ENCODE results near the gene SLC35F3.

SLC35F3 gene

DNA sequence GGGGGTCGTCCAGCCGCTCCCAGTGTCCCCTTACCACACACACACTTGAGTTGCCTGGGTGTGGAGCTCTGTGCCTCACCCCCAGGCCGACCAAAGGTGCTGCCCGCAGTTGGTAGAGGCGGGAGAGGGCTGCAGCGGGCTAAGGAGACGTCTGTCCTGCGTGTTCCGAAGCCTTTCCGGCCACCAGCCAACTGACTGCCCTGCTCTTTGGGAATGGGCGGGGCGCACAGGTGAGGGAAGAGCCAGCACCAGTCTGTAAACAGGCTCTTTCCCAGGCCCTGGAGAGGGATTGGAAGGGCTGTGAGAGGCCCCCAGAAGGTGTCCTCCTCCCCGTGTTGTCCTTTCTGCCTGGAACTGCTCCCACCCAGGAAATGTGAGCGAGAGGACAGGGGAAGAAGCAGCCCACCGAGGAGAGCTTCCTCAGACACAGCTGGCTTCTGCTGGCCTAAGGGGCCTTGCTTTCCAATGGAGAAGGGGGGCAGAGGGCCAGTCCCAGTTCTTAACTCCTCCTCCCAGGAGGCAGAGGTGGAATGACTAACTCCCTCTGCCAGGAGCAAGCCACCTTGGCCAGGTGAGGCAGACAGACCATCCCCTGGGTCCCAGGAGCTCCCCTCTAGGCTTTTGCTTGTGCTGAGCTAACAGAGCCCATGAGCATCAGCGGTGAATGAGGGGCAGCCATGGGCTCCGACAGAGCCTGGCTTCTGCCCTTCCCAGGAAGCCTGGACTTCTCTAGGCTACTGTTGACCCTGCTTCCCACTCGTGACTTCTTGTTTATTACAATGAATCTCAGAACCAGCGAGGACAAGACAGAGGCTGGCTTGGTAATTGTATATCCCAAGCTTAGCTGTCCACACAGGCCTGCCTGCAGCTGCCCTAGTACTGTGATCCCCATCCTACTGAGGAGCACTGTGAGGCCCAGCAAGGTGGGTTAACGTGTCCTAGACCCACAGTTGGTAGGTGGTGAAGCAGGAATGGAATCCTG is 310.7 kb downstream of the SLC35F3 start:
- peaks cover 23 to 32% (median 28%) of the 10 kb centered on the region in 5 donors for H3K27me3 ChIP-seq (ENCODE audit: control insufficient read depth in 5 of 5, insufficient read depth in 4 of 5, low read length in 5 of 5)
- H3K9me3 ChIP-seq (ENCODE audit: control insufficient read depth in 5 of 5, low read length in 5 of 5): peaks cover 0 to 3% (median 0%) of the 10 kb centered on the region in 5 donors
- no peak overlapping the region for H3K27ac ChIP-seq (ENCODE audit: low read depth, low read length)
- H3K4me3 ChIP-seq (ENCODE audit: low read depth in 1 of 5, low read length in 5 of 5): peak overlapping the region in 2 of 5 donors; percentile 41 to 50
- H3K9ac ChIP-seq (ENCODE audit: low read length in 5 of 5): no peak overlapping the region
- peaks cover 0 to 18% (median 6%) of the 10 kb centered on the region in 5 donors for H3K4me1 ChIP-seq (ENCODE audit: control insufficient read depth in 5 of 5, insufficient read depth in 5 of 5, low read length in 5 of 5)
- no peaks in the 10 kb centered on the region for H3K36me3 ChIP-seq (ENCODE audit: control insufficient read depth in 5 of 5, insufficient read depth in 5 of 5, low read length in 5 of 5)

DNA sequence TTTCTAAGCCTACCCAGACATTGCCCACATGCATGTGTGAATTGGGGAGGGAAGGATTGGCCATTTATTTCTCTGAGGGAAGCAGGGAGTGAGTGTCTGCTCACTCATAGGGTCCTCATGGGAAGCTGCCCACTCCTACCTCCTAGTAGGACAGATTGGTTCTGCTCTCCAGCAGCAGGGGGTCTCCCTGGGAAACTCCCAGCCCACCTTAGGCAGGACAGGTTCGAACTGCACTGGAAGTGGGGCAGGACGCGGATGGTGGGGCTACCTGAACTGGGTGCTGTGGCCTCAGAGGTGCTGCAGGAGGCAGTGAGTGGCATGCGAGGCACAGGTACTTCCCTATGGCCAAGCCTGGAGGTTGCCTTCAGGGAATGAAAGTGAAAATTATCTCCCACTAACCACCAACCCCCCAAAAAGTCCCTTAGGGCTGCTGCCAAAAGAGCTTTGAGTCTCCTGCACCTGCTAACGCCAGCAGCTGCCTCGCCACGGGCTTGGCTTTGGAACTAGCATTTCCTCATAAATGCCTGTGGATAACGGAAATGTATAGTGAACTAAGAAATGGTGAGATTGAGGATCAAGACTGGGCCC is 311.7 kb downstream of the SLC35F3 start:
- no peaks in the 10 kb centered on the region for H3K36me3 ChIP-seq (ENCODE audit: control insufficient read depth in 5 of 5, insufficient read depth in 5 of 5, low read length in 5 of 5)
- no peak overlapping the region for H3K9ac ChIP-seq (ENCODE audit: low read length in 5 of 5)
- peaks cover 23 to 39% (median 29%) of the 10 kb centered on the region in 5 donors for H3K27me3 ChIP-seq (ENCODE audit: control insufficient read depth in 5 of 5, insufficient read depth in 4 of 5, low read length in 5 of 5)
- H3K9me3 ChIP-seq (ENCODE audit: control insufficient read depth in 5 of 5, low read length in 5 of 5): peaks cover 0 to 3% (median 0%) of the 10 kb centered on the region in 5 donors
- H3K4me3 ChIP-seq (ENCODE audit: low read depth in 1 of 5, low read length in 5 of 5): no peak overlapping the region
- H3K27ac ChIP-seq (ENCODE audit: low read depth, low read length): no peak overlapping the region
- peaks cover 0 to 18% (median 6%) of the 10 kb centered on the region in 5 donors for H3K4me1 ChIP-seq (ENCODE audit: control insufficient read depth in 5 of 5, insufficient read depth in 5 of 5, low read length in 5 of 5)

DNA sequence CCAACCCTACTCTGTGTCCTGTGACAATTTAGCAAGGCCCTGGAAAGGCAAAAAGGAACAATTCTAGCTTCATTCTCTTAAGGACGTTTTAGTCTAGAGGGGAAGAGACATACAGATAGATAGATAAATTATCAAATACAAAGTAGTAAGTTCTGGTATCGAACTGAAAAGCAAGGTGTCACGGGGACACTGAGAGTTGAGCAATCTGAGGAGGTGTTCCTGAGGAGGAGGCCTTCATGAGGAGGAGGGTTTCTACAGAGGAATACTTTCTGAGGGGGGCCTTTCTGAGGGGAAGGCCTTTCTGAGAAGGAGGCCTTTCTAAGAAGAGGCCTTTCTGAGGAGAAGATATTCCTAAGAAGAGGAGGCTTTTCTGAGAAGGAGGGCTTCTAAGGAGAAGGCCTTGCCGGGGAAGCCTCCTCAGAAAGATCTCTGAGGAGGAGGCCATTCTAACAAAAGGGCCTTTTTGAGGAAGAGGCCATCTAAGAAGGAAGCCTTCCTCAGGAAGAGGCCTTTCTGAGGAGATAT is 312.9 kb downstream of the SLC35F3 start:
- no peaks in the 10 kb centered on the region for H3K36me3 ChIP-seq (ENCODE audit: control insufficient read depth in 5 of 5, insufficient read depth in 5 of 5, low read length in 5 of 5)
- no peak overlapping the region for H3K9ac ChIP-seq (ENCODE audit: low read length in 5 of 5)
- peaks cover 0 to 18% (median 6%) of the 10 kb centered on the region in 5 donors for H3K4me1 ChIP-seq (ENCODE audit: control insufficient read depth in 5 of 5, insufficient read depth in 5 of 5, low read length in 5 of 5)
- peaks cover 28 to 36% (median 30%) of the 10 kb centered on the region in 5 donors for H3K27me3 ChIP-seq (ENCODE audit: control insufficient read depth in 5 of 5, insufficient read depth in 4 of 5, low read length in 5 of 5)
- no peak overlapping the region for H3K27ac ChIP-seq (ENCODE audit: low read depth, low read length)
- no peak overlapping the region for H3K4me3 ChIP-seq (ENCODE audit: low read depth in 1 of 5, low read length in 5 of 5)
- peaks cover 0 to 3% (median 0%) of the 10 kb centered on the region in 5 donors for H3K9me3 ChIP-seq (ENCODE audit: control insufficient read depth in 5 of 5, low read length in 5 of 5)

DNA sequence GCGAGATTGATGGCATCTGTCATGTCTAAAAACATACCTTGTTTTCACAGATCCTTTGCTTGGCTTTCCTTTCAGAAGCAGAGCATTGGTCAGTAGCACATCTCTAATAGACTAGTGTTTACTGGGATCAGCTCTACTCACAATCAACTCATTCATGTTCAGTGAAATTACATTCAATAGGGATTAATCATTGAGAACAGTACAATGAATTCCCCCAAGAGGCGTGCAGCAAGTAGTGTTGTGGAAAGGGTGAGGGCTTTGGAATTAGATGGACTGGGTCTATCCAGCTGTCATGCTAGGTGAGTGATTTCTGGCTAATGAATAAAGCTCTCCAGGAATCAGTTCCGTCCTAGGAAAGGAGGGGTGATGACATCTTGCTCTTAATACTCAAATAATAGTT is 313.6 kb downstream of the SLC35F3 start:
- H3K9ac ChIP-seq (ENCODE audit: low read length in 5 of 5): no peak overlapping the region
- no peak overlapping the region for H3K4me3 ChIP-seq (ENCODE audit: low read depth in 1 of 5, low read length in 5 of 5)
- no peaks in the 10 kb centered on the region for H3K36me3 ChIP-seq (ENCODE audit: control insufficient read depth in 5 of 5, insufficient read depth in 5 of 5, low read length in 5 of 5)
- H3K4me1 ChIP-seq (ENCODE audit: control insufficient read depth in 5 of 5, insufficient read depth in 5 of 5, low read length in 5 of 5): peaks cover 0 to 18% (median 6%) of the 10 kb centered on the region in 5 donors
- H3K9me3 ChIP-seq (ENCODE audit: control insufficient read depth in 5 of 5, low read length in 5 of 5): peaks cover 0 to 3% (median 0%) of the 10 kb centered on the region in 5 donors
- H3K27ac ChIP-seq (ENCODE audit: low read depth, low read length): no peak overlapping the region
- H3K27me3 ChIP-seq (ENCODE audit: control insufficient read depth in 5 of 5, insufficient read depth in 4 of 5, low read length in 5 of 5): peaks cover 26 to 32% (median 29%) of the 10 kb centered on the region in 5 donors

DNA sequence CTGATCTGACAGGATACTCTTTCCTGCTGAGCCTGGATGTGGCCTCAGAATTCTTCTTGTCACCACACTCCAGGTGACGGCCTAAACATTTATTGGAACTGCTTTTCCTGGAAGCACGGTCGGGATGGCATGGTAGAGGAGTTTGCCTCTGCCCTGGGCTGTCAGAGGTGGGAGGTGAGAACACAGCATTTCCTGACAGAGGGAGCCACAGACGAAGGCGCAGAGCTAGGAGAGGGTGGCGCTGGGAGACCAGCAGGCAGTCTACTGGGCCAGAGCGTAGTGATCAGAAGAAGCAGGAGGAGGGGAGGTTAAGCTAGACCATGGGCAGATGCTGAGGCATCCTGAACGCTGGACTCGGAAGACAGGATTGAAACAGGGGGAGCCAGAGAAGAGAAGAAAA is 315.2 kb downstream of the SLC35F3 start:
- Histone ChIP-seq H3K4me3 (ENCODE audit: low read depth in 1 of 5, low read length in 5 of 5) (no peak overlapping the region), H3K9me3 (ENCODE audit: control insufficient read depth in 5 of 5, low read length in 5 of 5) (peaks cover 0 to 3% (median 0%) of the 10 kb centered on the region in 5 donors), H3K4me1 (ENCODE audit: control insufficient read depth in 5 of 5, insufficient read depth in 5 of 5, low read length in 5 of 5) (peaks cover 0 to 5% (median 3%) of the 10 kb centered on the region in 5 donors), H3K36me3 (ENCODE audit: control insufficient read depth in 5 of 5, insufficient read depth in 5 of 5, low read length in 5 of 5) (no peaks in the 10 kb centered on the region), H3K9ac (ENCODE audit: low read length in 5 of 5) (no peak overlapping the region), H3K27me3 (ENCODE audit: control insufficient read depth in 5 of 5, insufficient read depth in 4 of 5, low read length in 5 of 5) (peaks cover 14 to 23% (median 17%) of the 10 kb centered on the region in 5 donors), H3K27ac (ENCODE audit: low read depth, low read length) (no peak overlapping the region)

DNA sequence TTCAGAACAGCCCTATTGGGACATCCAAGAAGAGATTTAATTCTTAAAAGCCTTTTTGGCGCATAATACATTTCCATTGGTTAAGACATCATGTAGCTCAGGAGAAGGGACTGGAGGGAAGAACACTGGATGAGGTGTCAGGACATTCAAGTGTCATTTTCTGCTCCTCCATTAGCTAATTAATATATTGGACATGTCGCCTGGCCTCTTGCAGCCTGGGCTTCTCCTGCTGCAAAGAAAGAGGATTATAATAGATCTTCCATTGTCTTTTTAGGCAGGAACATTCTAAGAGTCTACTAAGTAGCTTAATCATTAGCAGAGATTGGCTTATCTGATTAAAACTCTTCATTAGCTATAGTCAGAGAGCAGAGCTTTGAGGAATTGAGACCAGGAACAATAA is 317.1 kb downstream of the SLC35F3 start:
- Histone ChIP-seq H3K27me3 (ENCODE audit: control insufficient read depth in 5 of 5, insufficient read depth in 4 of 5, low read length in 5 of 5) (peaks cover 0 to 9% (median 3%) of the 10 kb centered on the region in 5 donors), H3K4me3 (ENCODE audit: low read depth in 1 of 5, low read length in 5 of 5) (no peak overlapping the region), H3K9ac (ENCODE audit: low read length in 5 of 5) (no peak overlapping the region), H3K9me3 (ENCODE audit: control insufficient read depth in 5 of 5, low read length in 5 of 5) (peaks cover 0 to 3% (median 0%) of the 10 kb centered on the region in 5 donors), H3K27ac (ENCODE audit: low read depth, low read length) (no peak overlapping the region), H3K4me1 (ENCODE audit: control insufficient read depth in 5 of 5, insufficient read depth in 5 of 5, low read length in 5 of 5) (no peaks in the 10 kb centered on the region), H3K36me3 (ENCODE audit: control insufficient read depth in 5 of 5, insufficient read depth in 5 of 5, low read length in 5 of 5) (no peaks in the 10 kb centered on the region)

DNA sequence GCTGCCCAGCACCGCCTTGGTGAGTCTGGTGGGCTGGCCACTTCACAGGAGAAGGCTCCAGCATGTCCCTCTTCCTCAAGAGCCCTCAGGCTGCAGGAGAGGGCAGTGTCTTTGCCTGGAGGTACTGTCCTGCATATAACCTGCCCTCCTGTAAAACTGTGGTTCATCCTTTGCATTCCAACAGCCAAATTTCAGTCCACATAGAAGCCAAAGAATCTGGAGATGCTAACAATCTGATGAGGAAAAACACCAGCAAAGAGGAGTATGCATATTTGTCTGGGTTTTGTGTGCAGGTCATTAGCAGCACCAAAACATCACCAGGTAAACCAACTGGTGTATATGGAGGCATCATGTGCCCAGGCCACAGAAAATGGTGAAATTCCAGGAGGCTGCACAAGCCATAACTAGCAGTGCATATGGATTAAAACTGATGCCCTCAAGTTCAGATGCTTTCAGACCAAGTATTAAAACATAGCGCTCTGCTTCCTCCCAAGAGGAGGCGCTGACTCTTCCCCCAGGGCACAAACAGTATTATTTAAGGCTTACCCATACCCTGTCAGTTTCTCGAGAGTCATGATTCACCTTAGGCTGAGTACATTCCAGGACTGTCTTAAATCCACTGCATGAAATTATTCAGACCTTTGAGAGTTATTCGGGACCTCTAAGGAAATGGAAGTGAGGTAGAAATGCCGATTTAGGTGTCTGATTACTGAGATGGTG is 318.2 kb downstream of the SLC35F3 start:
- H3K27me3 ChIP-seq (ENCODE audit: control insufficient read depth in 5 of 5, insufficient read depth in 4 of 5, low read length in 5 of 5): peaks cover 0 to 9% (median 3%) of the 10 kb centered on the region in 5 donors
- no peaks in the 10 kb centered on the region for H3K4me1 ChIP-seq (ENCODE audit: control insufficient read depth in 5 of 5, insufficient read depth in 5 of 5, low read length in 5 of 5)
- H3K9ac ChIP-seq (ENCODE audit: low read length in 5 of 5): no peak overlapping the region
- peaks cover 0 to 1% (median 0%) of the 10 kb centered on the region in 5 donors for H3K9me3 ChIP-seq (ENCODE audit: control insufficient read depth in 5 of 5, low read length in 5 of 5)
- no peaks in the 10 kb centered on the region for H3K36me3 ChIP-seq (ENCODE audit: control insufficient read depth in 5 of 5, insufficient read depth in 5 of 5, low read length in 5 of 5)
- no peak overlapping the region for H3K4me3 ChIP-seq (ENCODE audit: low read depth in 1 of 5, low read length in 5 of 5)
- no peak overlapping the region for H3K27ac ChIP-seq (ENCODE audit: low read depth, low read length)

DNA sequence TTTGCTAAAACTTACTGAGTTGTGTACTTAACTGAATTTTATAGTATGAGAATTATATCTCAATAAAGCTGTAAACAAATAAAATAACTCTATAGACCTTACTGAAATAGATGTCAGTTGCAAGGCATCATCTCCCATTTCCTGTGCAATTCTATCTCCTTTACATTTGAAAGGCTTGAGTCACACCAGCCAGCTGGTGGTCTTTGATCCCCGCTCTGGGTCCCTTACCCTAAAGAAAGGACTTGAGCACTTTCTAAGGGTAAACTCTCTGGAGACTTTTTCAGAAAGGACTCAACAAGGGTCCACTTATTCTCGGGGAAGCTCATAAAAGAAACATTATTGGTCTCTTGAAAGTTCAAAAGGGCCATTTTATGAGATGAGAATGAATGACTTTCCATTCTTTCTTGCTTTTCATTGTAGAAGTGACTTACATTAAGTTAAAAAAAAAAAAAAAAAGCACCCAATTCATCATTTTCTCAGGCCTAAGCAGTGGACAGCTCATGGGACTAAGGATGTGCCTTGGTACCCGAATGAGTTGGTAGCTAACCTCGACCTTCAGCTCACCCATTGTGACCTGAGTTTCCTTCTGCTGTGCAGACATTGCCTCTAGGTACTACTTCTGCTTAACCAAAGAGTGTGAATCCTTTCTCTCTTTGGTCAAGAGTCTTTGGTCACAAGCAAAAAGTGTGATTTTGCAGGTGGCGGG is 321.8 kb downstream of the SLC35F3 start:
- no peaks in the 10 kb centered on the region for H3K4me1 ChIP-seq (ENCODE audit: control insufficient read depth in 5 of 5, insufficient read depth in 5 of 5, low read length in 5 of 5)
- H3K27me3 ChIP-seq (ENCODE audit: control insufficient read depth in 5 of 5, insufficient read depth in 4 of 5, low read length in 5 of 5): peaks cover 0 to 9% (median 6%) of the 10 kb centered on the region in 5 donors
- no peak overlapping the region for H3K4me3 ChIP-seq (ENCODE audit: low read depth in 1 of 5, low read length in 5 of 5)
- no peak overlapping the region for H3K27ac ChIP-seq (ENCODE audit: low read depth, low read length)
- H3K9ac ChIP-seq (ENCODE audit: low read length in 5 of 5): no peak overlapping the region
- H3K36me3 ChIP-seq (ENCODE audit: control insufficient read depth in 5 of 5, insufficient read depth in 5 of 5, low read length in 5 of 5): no peaks in the 10 kb centered on the region
- H3K9me3 ChIP-seq (ENCODE audit: control insufficient read depth in 5 of 5, low read length in 5 of 5): no peaks in the 10 kb centered on the region

DNA sequence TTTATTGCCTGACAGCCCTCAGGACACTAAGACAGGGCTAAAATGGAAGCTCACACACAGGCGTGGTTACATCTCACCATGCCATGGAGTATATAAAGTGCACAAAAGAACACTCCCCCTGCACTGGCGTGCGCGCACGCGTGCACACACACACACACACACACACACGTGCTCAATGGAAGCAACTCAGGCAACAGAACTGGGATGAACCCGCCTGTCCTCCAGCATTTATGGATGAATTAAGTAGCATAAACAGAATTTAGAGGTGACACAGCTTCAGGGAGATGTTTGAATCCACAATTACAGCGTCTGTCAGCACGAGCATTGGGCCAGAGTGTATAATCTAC is 322.3 kb downstream of the SLC35F3 start:
- Histone ChIP-seq H3K4me3 (ENCODE audit: low read depth in 1 of 5, low read length in 5 of 5) (no peak overlapping the region), H3K27me3 (ENCODE audit: control insufficient read depth in 5 of 5, insufficient read depth in 4 of 5, low read length in 5 of 5) (peaks cover 2 to 8% (median 5%) of the 10 kb centered on the region in 5 donors)

More for the DNA sequence above, 322.3 kb downstream of the SLC35F3 start:
- Histone ChIP-seq H3K4me1 (ENCODE audit: control insufficient read depth in 5 of 5, insufficient read depth in 5 of 5, low read length in 5 of 5) (no peaks in the 10 kb centered on the region), H3K36me3 (ENCODE audit: control insufficient read depth in 5 of 5, insufficient read depth in 5 of 5, low read length in 5 of 5) (no peaks in the 10 kb centered on the region), H3K9me3 (ENCODE audit: control insufficient read depth in 5 of 5, low read length in 5 of 5) (no peaks in the 10 kb centered on the region), H3K27ac (ENCODE audit: low read depth, low read length) (no peak overlapping the region), H3K9ac (ENCODE audit: low read length in 5 of 5) (no peak overlapping the region)

All from subcutaneous abdominal adipose tissue (tissue), 5 donors.